Measurements from ENCODE around the gene LOXHD1.

DNA sequence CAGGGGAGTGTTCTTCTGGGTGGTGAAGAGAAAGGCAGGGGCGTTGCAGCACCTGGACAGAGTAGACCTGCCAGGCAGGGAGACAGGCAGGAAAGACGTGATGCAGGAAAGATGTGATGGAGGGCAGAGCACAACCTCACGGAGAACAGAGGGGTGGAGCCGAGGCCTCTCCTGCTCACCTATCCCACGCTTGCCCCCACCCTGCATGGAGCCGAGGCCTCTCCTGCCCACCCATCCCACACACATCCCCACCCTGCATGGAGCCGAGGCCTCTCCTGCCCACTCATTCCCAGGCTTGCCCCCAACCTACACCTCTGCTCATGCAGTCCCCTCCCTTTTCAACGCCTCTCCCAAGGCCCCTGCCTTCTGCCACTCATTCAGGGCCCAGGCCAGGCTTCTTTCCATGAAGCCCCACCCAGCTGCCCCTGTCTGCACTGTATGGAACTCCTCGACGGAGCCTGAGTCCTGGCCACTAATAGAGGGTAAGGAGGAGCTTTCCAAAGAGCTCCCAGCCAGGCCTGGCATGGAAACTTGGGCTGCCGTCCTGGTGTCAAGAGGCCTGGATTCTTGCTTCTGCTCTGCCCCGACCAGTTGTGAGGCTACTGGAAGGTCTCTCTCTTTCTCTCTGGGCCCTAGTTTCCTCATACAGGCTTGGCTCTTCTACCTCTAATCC lies 32.0 kb upstream of the LOXHD1 start:
- TF ChIP-seq, protein P1, sequence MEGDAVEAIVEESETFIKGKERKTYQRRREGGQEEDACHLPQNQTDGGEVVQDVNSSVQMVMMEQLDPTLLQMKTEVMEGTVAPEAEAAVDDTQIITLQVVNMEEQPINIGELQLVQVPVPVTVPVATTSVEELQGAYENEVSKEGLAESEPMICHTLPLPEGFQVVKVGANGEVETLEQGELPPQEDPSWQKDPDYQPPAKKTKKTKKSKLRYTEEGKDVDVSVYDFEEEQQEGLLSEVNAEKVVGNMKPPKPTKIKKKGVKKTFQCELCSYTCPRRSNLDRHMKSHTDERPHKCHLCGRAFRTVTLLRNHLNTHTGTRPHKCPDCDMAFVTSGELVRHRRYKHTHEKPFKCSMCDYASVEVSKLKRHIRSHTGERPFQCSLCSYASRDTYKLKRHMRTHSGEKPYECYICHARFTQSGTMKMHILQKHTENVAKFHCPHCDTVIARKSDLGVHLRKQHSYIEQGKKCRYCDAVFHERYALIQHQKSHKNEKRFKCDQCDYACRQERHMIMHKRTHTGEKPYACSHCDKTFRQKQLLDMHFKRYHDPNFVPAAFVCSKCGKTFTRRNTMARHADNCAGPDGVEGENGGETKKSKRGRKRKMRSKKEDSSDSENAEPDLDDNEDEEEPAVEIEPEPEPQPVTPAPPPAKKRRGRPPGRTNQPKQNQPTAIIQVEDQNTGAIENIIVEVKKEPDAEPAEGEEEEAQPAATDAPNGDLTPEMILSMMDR (conservative IDR thresholded peaks at IDR 0.05; ENCODE audit: low read depth, low read length) = no peak
- TF ChIP-seq EZH2 (IDR thresholded peaks at IDR 0.05; ENCODE audit: borderline replicate concordance, low read depth, low read length, poor library complexity, severe bottlenecking) = no peak
